CD4-positive, alpha-beta T cell treated with Interleukin-6 for 4 hours (primary cell): Measurements from ENCODE around the gene BLTP2.
"Not testable (repeated sequence)": the region's sequence is repeated elsewhere in the genome, so short reads cannot be mapped to it uniquely, and the experiment has no call there.

ENCODE experiments used
- DNase-seq: peaks from one replicate; pipeline ENCODE4 v3.0.0-alpha.2; 2020; ENCODE audit warnings: mixed read lengths

The BLTP2 gene

DNA sequence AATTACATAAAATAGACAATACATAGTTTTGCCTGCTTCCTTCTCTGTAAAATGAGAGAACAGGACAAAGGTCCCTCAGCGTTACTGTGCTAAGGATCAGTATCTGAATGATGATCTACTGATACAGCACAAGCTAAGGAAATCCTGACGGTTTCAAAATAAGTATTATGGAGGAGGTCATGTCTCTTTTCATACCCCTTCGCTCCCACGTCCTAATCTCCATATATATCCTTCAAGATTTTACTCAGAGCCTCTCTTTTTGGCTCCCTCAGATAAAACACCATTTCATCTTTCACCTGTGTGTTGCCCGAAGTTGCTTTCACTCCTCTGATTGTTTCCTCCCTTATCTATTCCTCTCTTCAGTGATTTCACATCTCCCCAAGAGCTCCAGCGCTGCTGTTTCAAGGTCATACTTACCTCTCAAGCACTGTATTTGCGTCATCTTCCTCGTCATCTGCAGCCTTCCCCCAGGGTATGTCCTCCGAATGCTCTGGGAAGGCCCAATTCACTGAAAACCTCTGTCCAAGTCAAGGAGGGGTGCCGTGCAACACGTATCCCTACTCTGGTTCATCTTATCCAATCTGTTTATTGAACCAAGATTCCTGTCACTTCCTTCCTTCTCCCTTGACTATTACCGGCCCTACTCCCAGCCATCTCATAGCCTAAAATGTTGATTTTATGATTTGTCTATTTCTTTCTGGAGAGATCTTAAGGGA, 1.2 kb upstream of the BLTP2 start:
- peak; percentile 4 for DNase-seq

DNA sequence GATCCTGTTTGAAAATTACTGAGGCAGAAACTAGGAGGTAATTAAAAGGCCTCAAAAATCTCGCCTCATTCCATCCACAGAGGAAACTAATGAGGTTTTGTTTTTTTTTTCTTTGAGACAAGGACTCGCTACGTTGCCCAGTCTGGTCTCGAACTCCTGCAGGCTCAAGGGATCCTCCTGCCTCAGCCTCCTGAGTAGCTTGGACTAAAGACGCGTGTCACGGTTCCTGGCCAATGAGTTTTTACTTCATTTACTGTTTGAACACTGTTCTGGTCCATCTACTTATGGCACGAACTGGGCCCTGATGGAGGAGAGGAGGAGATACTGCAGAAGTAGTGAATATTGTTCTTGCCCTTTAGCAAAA, 600 bp upstream of the BLTP2 start:
- no peak for DNase-seq

DNA sequence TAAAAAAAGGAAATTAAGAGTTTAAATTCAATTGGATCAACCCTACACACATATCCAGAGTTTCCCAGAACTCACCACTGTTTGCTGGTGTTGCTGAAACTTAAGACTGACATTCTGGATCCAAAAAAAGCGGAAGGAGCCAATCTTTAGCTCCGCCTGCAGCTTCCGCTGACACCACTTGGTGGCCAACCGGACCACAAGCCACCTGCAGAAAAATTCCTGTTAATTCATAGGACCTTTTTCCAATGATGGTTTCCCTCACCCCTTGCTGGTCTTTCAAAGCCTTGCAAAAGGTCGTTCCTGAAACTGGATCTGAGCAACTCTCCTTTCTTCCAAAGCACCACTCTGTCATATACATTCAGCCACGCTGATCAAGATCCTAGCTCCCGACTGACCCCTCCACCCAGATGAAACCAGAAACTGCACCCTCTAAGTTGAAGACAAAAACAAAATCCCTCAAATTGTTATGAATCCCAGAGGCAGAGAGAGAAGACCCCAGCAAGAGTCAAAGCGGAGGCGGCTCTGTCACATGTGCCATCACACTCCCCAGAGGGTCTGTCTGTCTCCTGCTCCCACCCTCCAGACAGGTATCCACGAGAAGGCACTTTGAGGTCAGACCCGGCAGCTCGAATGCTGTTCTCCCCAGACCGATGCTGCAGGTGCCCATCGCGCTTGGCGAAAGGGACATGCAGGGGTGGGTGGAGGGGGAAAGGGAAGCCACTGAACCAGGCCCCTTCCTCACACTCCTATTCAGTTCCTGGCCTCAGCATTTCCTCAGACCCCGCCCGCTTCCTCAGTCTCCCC, 773 bp downstream of the BLTP2 start:
- DNase-seq: peak; percentile 19

DNA sequence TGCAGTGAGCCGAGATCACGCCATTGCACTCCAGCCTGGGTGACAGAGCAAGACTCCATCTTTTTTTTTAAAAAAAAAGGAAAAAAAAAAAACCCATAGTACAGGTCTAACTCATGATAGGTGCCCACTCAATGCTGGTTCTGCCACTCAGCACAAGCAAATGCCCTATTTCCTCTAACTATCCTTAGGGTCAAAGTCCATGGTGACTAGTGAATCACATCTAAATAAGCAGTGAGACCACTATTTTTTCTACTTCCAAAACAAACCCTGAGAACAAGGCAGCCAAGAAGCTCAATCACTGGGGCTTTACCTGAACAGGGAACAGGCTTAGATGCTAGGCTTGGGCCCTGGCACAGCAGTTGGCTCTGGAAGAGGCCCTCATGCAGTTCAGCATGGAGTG, 3.4 kb downstream of the BLTP2 start:
- no peak for DNase-seq

DNA sequence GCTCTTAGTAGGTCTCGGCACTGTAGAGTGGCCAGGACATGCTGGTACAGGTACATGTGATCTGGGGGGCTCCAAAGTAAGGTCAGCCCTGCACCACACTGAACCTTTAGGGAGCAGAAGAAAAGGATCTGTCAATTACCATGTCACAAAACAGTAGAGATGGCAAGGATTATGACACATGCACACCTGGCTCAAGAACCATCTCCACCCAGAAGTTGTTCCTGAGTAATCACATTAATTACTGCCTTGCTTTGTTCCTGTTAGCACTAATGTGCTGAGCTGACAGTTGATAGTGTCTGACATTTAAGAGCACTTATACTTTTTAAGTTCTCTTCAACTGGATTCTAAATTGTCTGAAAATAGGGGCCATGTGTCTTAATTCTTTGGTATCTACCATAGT, 9.5 kb downstream of the BLTP2 start:
- DNase-seq: no peak

DNA sequence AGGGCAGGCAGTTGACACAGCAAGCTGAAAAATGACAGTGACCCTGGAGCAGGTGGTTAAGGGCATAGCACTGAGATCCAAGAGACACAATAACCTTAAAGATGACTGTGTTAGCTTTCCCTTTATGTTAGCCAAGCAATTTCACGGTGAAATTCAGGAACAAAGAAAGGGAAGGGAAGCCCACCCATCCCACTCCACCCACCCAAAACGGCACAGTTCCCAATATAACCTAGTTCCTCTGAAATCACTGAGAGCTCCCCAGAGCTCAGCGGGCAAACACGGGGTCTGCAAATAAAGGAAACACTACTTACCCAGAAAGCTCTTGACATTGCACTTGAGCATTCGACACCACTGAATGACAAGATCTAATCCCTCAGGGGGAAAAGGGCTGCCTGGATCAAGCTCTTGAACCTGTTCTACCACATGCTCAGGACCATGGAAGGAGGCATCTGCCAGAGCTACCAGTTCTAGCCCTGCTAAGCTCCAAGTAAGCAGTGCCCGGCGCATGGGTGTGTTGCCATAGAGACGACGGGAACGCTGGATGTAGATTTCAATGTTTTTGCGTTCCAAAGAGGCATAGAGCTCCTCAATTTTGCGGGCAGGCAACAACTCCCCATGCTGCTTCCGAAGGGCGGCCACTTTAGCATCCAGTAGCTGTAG, 10.6 kb downstream of the BLTP2 start:
- no peak for DNase-seq

DNA sequence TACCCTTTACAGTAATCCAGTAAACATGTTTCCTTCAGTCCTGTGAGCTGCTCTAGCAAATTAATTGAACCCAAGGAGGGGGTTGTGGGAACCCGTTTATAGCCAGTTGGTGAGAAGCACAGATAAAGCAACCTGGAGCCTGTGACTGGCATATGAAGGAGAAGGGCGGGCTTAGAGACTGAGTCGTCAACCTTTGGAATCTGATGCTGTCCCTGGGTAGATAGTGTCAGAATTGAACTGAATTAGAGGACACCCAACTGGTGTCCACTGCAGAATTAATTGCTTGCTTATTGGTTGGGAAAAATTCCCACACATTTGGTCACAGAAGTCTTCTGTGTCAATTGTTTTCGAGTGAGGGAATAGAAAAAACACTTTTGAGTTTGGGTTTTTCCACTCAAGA, 18.1 kb downstream of the BLTP2 start:
- no peak for DNase-seq

DNA sequence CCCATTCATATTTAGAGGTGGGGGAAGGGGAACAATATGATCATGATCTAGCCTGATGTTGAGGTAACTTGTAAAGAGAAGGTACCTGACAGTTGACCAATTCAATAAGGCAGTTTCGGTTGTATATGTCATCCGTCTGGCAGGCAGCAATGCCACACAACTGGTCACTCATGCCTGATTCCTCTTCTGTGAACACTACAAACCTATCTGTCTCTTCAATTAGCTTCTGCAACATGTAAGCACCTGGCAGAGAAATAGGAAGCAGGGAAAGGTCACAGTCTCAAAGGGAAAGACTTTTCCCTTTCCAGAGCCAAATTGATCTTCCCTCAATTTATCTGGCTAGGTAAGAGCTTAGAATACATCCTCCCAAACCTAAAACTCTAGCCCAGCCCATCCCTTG, 20.8 kb downstream of the BLTP2 start:
- no peak for DNase-seq

DNA sequence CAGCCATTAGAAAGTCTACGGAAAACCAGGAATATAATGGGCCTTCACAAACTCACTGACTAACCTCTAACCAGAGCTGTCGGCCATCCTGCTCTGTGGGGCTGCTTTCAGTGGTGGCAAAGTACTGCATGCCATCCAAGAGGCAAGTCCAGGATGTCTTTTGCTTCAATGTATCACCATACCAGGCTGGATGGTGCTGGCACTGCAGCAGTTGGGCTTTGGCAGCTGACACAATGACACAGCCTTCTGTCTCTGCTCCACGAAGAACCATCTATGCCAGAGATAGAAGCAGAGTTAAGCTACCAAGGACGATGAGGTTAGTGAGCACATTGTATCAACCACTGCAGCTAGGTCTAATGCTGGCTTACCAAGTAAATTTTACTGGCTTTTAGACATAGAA, 21.3 kb downstream of the BLTP2 start:
- DNase-seq: no peak

DNA sequence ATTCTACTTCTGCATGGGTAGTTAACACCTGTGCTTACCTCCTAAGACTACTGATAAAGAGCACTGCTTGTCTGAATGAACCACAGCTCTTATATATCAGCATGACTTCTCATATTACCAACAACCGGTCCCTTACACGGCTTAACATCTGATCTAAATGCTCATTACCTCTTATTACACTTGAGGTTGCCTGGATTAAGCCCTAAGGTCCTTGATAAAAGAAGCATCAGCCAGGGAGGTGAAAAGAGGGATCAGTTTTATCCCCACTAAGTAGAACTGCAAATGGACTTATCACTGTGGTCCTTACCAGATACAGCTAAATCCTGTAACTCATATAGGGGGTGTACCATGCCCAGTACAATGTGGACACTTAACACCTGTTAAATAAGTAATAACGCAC, 22.8 kb downstream of the BLTP2 start:
- no peak for DNase-seq

DNA sequence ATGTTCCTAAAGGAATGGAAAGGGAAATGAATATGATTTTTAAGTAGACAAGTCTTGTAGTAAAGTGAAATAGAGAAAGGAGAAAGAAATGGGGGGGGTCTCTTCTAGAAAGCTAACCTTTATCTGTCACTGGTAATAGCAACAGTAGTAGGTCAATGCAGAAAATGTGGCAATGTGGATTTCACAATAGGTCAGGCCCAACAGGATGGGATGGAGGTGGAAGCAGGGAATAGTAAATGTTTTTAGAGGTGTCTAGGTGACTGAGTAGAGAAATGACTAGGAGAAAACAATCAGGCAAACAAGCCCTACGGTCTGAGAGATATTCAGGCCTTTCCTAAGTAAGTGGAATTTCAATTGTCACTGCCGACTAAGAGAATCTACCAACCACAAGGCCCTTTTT, 24.9 kb downstream of the BLTP2 start:
- no peak for DNase-seq

DNA sequence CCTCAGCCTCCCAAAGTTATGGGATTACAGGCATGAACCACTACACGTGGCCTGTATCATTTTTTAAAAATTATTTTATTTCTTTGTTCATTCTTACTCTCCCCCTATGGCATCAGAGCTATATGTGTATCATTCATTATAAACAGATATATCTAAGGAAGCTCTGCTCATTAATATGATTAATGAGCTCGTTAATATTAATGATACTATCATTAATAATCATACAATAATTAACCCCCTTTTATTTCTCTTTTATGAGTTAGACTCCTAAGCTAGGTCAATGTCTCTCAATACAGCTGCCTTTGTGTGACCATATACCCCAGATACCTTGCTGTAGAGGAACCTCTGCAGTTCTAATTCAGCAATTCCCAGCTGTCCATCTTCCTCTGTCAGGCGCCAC, 26.5 kb downstream of the BLTP2 start:
- DNase-seq: no peak

DNA sequence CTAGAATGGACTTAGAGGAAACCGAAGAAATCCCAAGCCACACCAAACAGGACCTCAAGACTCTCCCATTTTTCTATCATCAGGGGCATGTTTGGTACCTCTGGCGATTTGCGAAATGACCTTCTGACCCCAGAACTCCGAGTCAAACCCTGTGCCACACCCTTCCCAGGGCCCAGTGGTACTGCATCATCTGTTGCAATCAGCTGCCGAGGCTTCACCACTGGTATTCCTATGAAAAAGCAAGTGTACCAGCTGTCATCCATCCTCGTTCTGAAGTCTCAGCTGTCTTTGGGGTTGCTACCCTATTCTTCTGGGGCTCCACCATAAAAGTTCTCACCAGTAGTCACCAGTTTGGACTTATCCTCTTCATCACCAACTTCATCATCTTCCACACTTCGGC, 28.7 kb downstream of the BLTP2 start:
- no peak for DNase-seq

DNA sequence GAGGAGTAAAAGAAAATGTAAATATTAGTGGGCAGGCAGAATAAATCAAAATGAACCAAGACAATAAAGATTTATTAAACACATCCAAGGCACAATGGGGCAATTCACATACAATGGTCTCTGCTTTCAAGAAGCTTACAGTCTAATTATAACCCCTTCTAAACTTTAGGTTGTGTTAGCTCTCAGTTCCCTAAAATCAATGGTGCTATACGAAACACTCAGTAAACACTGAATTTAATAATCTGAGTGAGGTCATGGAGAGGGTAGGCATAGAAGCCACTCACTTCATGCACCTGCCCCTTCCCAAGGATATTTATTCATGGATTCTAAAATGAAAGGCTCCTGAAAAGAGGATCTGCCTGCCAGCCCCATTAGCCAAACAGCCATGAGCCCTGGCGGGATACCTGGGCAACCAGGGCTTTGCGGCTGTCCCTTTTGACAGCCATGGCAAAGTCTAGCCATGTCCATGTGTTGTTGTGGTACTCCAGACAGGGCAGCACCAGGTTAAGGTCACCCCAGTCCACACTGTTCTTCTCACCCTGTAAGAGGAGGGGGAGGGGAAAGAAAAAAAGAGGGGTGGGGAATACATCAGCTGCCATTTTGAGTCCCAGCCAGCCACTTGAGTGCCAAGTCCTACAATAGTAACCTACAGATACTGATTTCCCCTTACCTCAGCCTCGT, 29.6 kb downstream of the BLTP2 start:
- DNase-seq: no peak

DNA sequence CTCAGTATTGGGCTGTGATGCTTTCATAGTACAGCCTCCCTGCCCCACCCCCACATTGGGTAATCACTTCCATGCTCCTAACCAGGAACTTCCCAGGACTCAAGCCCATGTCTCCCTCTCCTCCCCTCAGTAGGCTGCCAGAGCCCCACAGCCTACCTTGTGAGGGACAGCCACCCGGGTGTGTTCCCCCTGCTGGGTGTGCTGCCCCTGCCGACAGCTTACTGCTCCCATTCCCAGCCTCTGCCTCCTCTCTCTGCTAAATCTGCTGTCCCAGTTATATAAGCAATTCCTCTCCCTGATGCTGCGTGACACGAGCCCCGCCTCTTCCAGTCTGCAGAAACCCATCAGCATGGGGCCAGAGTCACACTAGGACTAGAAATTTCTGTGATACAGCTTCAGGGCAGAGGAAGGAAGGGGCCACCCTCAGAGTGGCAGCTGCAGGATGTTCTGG, 31.0 kb downstream of the BLTP2 start, which contains the start of gene RSKR:
Gene RSKR (minus strand): TSS at position 255 of the 451 bp plus-strand sequence. CDS start 24 bp downstream, at position 231.
- DNase-seq: no peak

DNA sequence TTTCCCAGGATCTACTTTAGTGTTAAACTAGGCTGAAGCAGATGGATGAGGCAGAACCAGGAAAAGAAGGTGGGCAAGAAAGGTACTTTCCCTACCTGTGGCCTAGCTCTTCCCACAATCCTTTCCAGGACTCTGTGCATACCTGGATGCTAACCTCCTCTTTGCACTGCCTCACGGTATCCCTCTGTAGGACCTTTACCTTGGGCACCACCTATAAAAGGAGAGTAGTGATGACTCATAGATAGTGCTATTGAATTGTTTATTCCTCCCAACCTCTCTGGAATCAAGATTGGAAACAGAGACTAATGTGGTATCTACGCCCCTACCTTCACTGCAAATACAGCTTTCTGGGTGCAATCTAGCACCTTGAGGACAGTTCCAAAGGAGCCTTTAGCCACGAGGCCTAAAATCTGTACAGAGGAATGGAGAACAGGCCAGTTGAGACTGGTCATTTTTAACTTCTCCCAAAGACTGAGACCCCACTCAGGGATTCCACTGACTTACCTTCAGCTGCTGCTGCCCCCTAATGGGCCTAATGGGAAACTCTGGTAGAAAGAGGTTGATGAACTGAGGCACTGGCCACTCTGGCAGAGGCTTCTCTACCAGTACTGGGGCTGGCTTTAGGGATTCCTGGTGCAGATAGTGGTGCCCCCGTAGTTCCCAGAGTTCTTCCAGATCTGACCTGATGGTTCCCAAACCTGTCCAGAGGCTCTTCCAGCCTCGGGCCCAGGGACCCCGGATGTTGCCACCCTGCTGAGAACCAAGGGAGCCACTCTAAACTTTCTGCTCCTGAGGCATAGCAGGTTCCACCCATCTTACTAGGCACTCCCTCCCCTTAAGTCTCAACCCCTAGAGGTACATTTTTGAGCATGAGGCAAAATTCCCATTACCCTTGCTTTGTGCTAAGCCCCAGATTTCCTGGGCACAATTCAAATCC, 31.8 kb downstream of the BLTP2 start:
- peak; percentile 59 for DNase-seq

DNA sequence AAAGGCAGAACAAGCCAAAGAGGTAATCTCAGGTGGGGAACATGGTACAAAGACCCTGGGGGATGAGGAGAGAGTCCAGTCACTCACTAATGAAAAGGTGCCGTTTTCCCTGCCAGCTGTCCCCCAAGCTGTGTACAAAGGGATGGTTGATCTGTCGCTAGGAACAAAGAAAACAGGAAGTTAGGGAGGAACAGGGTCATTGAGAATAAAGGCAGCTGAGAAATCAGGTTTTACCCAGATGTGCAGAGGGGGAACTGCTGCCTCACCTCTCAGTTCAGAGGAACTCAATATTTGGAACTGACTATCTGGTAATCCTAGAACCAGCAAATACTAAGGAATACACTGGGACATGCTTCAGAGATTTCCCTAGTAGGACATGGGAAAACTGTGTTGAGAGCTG, 32.4 kb downstream of the BLTP2 start:
- no peak for DNase-seq

DNA sequence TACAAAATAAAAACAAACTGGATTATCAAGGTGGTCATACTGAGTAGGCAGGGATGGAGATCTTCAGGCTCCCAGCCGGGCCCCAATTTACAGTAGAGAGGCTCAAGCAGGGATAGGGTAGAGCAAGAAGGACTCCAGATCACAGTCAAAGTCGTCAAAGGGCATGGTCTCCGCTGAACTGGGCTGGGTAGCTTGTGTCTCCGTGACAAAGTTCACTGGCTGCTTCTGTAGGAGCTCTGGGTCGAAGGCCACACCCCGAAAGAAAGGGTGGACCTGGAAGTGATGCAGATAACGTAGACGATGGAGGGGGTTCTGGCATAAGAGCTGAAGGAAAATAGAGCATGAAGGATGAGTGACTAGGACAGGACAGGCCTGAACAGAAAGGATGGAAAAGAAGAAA, 34.6 kb downstream of the BLTP2 start:
- no peak for DNase-seq

DNA sequence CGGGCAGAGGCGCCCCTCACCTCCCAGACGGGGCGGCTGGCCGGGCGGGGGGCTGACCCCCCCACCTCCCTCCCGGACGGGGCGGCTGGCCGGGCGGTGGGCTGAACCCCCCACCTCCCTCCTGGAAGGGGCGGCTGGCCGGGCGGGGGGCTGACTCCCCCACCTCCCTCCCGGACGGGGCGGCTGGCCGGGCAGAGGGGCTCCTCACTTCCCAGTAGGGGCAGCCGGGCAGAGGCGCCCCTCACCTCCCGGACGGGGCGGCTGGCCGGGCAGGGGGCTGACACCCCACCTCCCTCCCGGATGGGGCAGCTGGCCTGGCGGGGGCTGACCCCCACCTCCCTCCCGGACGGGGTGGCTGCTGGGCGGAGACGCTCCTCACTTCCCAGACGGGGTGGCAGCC, 40.9 kb downstream of the BLTP2 start:
- not testable (repeated sequence) for DNase-seq

DNA sequence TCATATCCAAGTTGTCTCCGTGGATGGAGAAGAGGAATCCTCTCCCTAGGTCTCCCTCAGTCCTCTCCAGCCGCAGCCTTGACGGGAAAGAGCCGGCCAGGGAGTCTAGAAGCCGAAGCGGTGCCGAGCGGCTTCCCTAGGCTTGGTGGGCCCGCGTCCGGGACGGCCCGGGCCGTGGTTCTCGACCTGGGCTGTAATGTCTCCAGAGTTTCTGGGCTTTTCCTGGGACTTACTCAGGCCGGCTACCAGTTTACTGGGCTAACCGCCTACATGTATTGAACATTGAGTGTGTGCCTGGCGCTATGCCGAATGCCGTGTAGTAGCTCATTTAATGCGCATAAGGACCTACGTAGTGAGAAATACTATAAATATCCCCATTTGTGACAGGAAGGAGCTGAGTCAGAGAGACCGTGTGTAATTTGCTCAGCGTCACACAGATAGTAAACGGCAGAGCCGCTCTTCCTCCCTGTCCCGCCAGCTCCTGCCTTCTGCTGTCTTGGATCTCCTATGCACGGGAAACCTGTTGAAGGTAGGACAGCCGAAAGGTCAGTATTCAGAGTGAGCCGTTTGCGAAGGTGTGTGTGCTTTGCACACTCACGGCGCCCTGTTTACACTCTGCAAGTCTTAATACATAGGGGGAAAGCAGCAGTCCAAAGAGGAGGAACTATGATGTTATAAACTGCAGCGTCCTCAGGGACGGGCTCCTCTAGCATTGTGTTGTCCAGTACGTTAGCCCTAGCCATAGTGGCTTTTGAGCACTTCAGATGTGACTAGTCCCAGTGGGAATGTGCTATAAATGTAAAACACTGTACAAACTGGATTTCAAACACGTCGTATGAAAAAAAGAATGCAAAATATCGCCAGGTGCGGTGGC, 45.4 kb downstream of the BLTP2 start:
- DNase-seq: peak; percentile 71

DNA sequence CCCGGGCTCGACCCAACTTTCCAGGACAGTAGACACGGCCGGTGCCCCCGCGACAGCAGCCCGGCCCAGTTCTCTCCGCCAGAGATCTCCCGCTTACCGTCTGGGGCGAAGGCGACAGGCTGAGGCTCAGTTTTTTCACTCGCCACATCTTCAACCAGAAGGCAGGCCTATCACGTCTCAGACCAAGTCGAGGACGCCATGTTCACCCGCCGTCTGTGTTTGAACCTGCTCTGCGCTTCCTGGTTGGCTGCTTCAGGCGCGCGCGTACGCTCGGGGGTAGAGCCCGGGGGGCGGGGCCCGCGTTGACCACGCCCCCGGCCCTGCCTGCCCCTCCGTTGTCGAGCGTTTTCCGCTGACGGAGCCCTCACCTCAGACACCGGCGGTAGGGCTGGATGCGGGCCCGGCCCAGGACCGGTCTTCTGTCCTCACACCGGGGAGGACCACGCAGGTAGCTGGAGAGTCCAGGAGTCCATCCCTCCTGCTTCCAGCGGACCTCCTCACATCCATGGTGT, 46.1 kb downstream of the BLTP2 start, which contains the start of gene SPAG5:
Gene SPAG5 (minus strand): TSS at position 227 of the 512 bp plus-strand sequence. CDS start 79 bp downstream, at position 148.
- peak; percentile 95 for DNase-seq
